ENCODE results near the gene KHNYN.
"Not testable (repeated sequence)": the region's sequence is repeated elsewhere in the genome, so short reads cannot be mapped to it uniquely, and the experiment has no call there.

Gene KHNYN

GRCh38 chr14:24429395-24430142, at the start of gene KHNYN, which contains the start of gene CBLN3:
Gene KHNYN (plus strand): TSS chr14:24429954. CDS start chr14:24430731, 777 bp downstream.
Gene CBLN3 (minus strand): TSS chr14:24429668. CDS start chr14:24429054, 614 bp downstream.
- no peak for FAIRE-seq

- FAIRE-seq, result no peak
Observed at GRCh38 chr14:24381363-24382063, 48.2 kb upstream of the KHNYN start.

GRCh38 chr14:24382064-24382371, 47.7 kb upstream of the KHNYN start:
- FAIRE-seq, result no peak

- FAIRE-seq, result no peak
Observed at GRCh38 chr14:24384169-24384568, 45.6 kb upstream of the KHNYN start.

- FAIRE-seq, result no peak
Observed at GRCh38 chr14:24385524-24385923, 44.2 kb upstream of the KHNYN start.

GRCh38 chr14:24387009-24387345, 42.8 kb upstream of the KHNYN start:
- no peak for FAIRE-seq

GRCh38 chr14:24387579-24387978, 42.2 kb upstream of the KHNYN start:
- FAIRE-seq, result not testable (repeated sequence)

- no peak for FAIRE-seq
Observed at GRCh38 chr14:24388474-24389179, 41.1 kb upstream of the KHNYN start.

GRCh38 chr14:24389226-24389848, 40.4 kb upstream of the KHNYN start:
- FAIRE-seq, result no peak

- no peak for FAIRE-seq
Observed at GRCh38 chr14:24390701-24391468, 38.9 kb upstream of the KHNYN start.

- no peak for FAIRE-seq
Observed at GRCh38 chr14:24392325-24393091, 37.2 kb upstream of the KHNYN start.

- FAIRE-seq, result no peak
Observed at GRCh38 chr14:24394275-24394674, 35.5 kb upstream of the KHNYN start.

- FAIRE-seq, result no peak
Observed at GRCh38 chr14:24395609-24396582, 33.9 kb upstream of the KHNYN start.

GRCh38 chr14:24397639-24398292, 32.0 kb upstream of the KHNYN start:
- no peak for FAIRE-seq

- FAIRE-seq, result no peak
Observed at GRCh38 chr14:24398293-24398652, 31.5 kb upstream of the KHNYN start.

- FAIRE-seq, result no peak
Observed at GRCh38 chr14:24398653-24399446, 30.9 kb upstream of the KHNYN start, which contains the start of gene NYNRIN. Gene NYNRIN (plus strand): TSS chr14:24399003. CDS start chr14:24399247, 244 bp downstream.

- no peak for FAIRE-seq
Observed at GRCh38 chr14:24399447-24399822, 30.3 kb upstream of the KHNYN start.

GRCh38 chr14:24399999-24400718, 29.6 kb upstream of the KHNYN start:
- FAIRE-seq, result no peak

Measured in endometrium (tissue), 2 donors.